KOPT-K1 (cell line): ENCODE data around the gene TUBB8B.
"Not testable (repeated sequence)": the region's sequence is repeated elsewhere in the genome, so short reads cannot be mapped to it uniquely, and the experiment has no call there.

Experiments
- H3K27ac ChIP-seq: fragments of 200-600 bp; sonication (generic); 2 replicates; pipeline ENCODE4 v1.5.1; 2016; ENCODE audit warnings: antibody characterized with exemption, mild to moderate bottlenecking, low read depth, low read length; ENCODE audit not compliant: poor library complexity, severe bottlenecking
- H3K36me3 ChIP-seq: fragments of 200-600 bp; sonication (generic); 2 replicates; pipeline ENCODE4 v1.5.1; 2017; ENCODE audit warnings: antibody characterized with exemption, mild to moderate bottlenecking, low read length, moderate library complexity; ENCODE audit not compliant: insufficient read depth
- H3K9me3 ChIP-seq: fragments of 200-600 bp; sonication (generic); 2 replicates; pipeline ENCODE4 v1.5.1; 2017; ENCODE audit warnings: antibody characterized with exemption, low read length, mild to moderate bottlenecking; ENCODE audit not compliant: insufficient read depth, poor library complexity, severe bottlenecking

The TUBB8B gene

GRCh38 chr18:49176-49665, at the start of gene TUBB8B:
TUBB8B (minus strand) TSS chr18:49615; CDS start chr18:49557, 58 bp downstream.
- H3K27ac ChIP-seq, H3K36me3 ChIP-seq, H3K9me3 ChIP-seq: not testable (repeated sequence)

- H3K36me3 ChIP-seq, H3K9me3 ChIP-seq, H3K27ac ChIP-seq: not testable (repeated sequence)
These were observed 48.0 kb upstream of the TUBB8B start for GRCh38 chr18:97252-97914.

GRCh38 chr18:96767-97131, 47.3 kb upstream of the TUBB8B start:
- H3K27ac ChIP-seq, H3K36me3 ChIP-seq: not testable (repeated sequence)

GRCh38 chr18:96101-96766, 46.8 kb upstream of the TUBB8B start:
- not testable (repeated sequence) for H3K27ac ChIP-seq, H3K36me3 ChIP-seq, H3K9me3 ChIP-seq

More at GRCh38 chr18:96767-97131, 47.3 kb upstream of the TUBB8B start:
- H3K9me3 ChIP-seq: not testable (repeated sequence)

GRCh38 chr18:95580-95979, 46.2 kb upstream of the TUBB8B start:
- not testable (repeated sequence) for H3K36me3 ChIP-seq, H3K9me3 ChIP-seq, H3K27ac ChIP-seq

GRCh38 chr18:93897-94408, 44.5 kb upstream of the TUBB8B start:
- not testable (repeated sequence) for H3K27ac ChIP-seq, H3K9me3 ChIP-seq

GRCh38 chr18:91561-91960, 42.1 kb upstream of the TUBB8B start:
- H3K27ac ChIP-seq, H3K9me3 ChIP-seq, H3K36me3 ChIP-seq: not testable (repeated sequence)

More at GRCh38 chr18:93897-94408, 44.5 kb upstream of the TUBB8B start:
- not testable (repeated sequence) for H3K36me3 ChIP-seq

- not testable (repeated sequence) for H3K27ac ChIP-seq, H3K9me3 ChIP-seq, H3K36me3 ChIP-seq
These were observed 41.2 kb upstream of the TUBB8B start for GRCh38 chr18:90396-91193.

- H3K36me3 ChIP-seq, H3K9me3 ChIP-seq, H3K27ac ChIP-seq: not testable (repeated sequence)
These were observed 39.7 kb upstream of the TUBB8B start for GRCh38 chr18:89124-89523.

- H3K9me3 ChIP-seq: not testable (repeated sequence)
These were observed 35.4 kb upstream of the TUBB8B start for GRCh38 chr18:84801-85200.

GRCh38 chr18:82626-83209, 33.3 kb upstream of the TUBB8B start:
- H3K36me3 ChIP-seq, H3K27ac ChIP-seq, H3K9me3 ChIP-seq: not testable (repeated sequence)

More at GRCh38 chr18:84801-85200, 35.4 kb upstream of the TUBB8B start:
- H3K36me3 ChIP-seq, H3K27ac ChIP-seq: not testable (repeated sequence)

GRCh38 chr18:80881-81280, 31.5 kb upstream of the TUBB8B start:
- not testable (repeated sequence) for H3K36me3 ChIP-seq, H3K27ac ChIP-seq, H3K9me3 ChIP-seq

- not testable (repeated sequence) for H3K36me3 ChIP-seq, H3K9me3 ChIP-seq, H3K27ac ChIP-seq
These were observed 30.8 kb upstream of the TUBB8B start for GRCh38 chr18:80202-80601.

- H3K36me3 ChIP-seq, H3K27ac ChIP-seq, H3K9me3 ChIP-seq: not testable (repeated sequence)
These were observed 26.2 kb upstream of the TUBB8B start for GRCh38 chr18:75525-76160.
